NCI-H2196 (cell line): ENCODE results near the gene FMN2.
A peak's percentile ranks its signal among the peaks of the same experiment; 100 is the strongest.

Experiments used
- DNase-seq: peaks from one replicate; lab custom pipeline; 2025; ENCODE audit not compliant: unreplicated experiment; lab: John Stamatoyannopoulos, UW

Gene FMN2

DNA sequence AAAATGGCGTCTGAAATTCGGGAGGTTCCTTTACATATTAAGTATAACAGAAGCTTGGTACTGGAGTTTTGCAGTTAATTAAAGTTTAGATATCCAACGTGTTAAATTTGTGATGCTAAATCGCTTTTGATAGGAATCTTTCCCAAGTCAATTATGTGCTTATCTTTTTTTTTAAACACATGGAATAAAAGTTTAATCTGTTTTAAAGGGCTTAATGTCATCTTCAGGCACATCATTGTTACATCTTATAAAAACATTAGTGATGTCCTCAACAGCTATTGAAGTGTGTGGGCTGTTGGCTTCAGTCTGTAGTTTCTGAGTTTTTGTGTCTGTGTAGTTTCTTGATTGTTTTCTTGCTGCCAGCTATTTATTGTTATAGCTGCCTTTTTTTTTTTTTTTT, 5.3 kb downstream of the FMN2 start:
- DNase-seq, result no peak

DNA sequence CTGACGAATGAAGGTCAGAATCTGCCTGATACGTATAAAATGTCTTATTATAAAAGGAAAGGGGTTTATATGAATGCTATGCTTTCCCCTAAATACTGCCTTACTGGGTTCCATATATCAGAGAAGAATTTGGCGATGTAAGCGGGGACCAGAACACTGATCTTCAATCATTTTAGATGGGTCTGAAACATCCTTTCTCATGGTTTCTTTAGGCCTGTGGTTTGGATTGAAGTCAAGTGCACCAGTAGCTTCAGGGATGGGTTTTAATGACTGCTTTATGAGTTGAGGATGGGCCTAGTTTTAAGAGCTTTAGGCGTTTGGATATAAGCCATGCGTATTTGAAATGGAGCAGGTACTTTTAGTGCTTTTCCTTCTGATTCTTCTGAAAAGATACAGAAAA, 6.9 kb downstream of the FMN2 start:
- DNase-seq, result no peak

DNA sequence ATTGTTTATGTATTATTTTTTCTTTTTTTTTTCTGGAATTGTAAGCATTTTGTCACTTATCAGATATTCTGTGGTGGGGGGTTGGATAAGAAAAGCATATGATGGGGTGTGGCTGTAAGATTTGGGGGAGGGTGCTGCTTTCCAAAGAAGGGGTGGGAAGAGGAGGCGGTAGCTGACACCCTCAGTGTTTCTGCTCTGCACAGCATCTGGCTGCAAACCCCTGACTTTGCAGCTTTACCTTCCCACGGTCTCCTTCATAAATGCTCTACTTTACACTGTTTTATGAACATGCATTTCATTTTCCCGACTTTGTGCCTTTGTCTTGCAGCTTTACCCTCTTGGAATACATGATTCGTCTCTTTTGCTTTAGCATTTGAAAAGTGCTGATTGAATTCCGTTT, 7.6 kb downstream of the FMN2 start:
- DNase-seq, result no peak

DNA sequence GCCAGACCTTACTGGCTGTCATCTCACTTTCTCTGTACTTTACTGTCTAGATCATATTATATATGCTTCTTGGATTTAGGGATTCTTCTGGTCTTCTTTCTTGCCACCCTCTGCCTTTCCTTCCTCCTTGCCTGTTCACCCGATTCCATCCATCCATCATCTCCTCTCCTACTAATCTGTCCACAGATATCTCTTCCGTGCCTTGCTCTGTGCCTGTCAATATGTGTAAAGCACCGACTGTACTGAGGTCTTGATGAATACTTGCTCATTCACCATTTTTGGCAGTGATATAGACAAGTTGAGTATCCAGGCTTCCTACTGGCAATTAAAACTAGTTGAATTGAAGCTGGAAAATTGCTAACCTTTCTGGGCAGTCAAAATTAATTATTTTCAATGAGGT, 8.1 kb downstream of the FMN2 start:
- DNase-seq, result no peak

DNA sequence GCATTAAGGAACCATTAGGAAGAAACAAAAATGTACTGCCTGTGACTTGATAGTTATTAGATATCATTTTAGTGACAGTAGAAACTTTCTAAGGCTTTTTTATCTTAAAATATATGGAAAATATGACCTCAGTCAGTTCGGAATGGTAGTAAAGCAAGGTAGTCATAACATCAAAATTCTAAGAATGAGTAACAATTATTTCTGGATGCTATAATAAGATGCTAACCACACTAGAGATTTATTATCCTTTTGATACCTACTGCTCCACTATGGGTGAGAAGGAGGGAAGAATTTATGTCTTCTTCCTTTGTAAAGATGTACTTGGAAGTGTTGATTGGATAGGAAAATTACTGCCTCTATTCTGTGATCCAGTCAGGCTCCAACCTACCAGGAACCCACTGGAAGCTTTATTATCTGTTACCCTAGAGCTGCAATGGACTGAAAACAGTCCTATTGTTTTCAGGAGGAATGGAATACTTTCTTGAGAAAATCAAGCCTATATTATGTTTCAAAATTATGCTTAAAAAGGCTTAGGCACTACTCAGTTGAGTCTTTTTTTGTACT, 8.8 kb downstream of the FMN2 start:
- no peak for DNase-seq

DNA sequence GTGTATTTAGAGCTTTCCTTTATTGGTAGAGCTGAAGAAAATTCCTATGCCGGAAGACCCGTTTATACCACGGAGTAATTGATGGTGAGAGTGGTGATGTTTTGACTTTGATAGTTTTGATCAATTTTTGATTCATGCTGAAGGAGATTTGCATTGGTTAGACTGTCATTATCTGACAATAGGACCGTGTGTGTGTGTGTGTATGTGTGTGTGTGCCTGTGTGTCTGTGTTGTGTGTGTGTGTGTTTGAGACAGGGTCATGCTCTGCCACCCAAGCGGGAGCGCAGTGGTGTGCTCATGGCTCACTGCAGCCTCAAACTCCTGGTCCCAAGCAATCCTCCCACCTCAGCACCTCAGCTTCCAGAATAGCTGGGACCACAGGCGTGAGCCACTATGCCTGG, 9.6 kb downstream of the FMN2 start:
- DNase-seq, result no peak

DNA sequence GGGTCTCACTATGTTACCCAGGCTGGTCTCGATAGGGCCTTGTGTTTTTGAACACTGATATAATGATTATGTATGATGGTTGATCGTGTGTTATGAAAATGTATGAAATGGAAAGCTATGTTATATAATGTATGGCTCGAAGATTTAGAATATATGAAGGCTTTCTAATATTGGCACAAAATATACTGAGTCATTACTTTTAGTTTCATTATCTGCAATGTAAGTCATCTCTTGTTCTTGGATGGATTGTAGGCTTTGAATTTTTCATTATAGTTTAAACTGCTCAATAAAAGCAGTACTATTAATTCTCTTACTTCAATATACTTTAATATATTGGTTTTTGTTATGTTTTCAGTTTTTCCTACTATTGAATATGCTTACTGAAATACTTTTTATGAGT, 10.1 kb downstream of the FMN2 start:
- no peak for DNase-seq

DNA sequence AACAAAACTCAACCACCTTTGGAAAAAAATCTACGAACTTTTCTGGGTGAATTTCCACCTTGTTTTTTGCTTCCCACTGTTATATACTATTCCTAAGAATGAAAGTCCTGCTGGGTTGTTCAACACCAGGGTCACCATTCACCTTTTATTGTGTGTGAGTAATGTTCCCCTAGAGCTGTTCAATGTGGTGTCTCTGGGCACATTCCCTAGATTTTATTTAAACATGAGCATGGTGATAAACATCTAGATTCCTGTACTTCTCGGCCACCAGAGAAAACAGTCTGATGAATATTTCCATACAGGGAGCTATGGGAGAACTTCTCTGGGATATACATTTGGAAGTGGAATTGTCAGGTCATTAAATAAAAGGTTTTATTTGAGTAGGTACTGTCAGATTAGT, 13.0 kb downstream of the FMN2 start:
- DNase-seq, result no peak

DNA sequence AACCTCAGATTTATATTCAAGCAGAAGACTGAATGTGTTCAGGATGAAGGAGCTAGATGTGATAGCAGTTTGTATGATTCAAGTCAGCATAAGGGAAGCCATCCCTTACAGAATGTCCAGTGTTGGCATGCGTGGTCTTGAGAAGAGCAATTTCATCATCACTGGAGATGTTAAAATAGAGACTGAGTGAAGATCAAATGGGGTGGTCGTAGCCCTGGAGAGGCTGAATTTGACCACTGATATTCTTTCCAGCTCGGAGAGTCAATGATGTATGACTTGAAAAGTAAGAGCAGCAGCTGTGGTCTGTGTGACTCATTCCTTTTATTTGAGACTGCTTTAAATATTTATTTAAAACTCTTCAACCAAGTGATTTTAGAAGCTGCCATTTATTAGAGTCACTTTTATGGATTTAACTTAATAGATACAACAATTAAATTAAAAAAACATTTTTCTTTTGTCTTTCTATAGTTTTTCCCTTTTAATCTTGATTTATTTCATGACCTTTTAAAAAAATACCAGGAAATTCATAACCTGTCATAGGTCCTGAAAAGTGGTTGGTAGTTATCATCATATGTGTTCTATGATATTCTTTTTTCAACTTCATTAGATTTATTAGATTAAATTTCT, 15.5 kb downstream of the FMN2 start:
- DNase-seq, result no peak

DNA sequence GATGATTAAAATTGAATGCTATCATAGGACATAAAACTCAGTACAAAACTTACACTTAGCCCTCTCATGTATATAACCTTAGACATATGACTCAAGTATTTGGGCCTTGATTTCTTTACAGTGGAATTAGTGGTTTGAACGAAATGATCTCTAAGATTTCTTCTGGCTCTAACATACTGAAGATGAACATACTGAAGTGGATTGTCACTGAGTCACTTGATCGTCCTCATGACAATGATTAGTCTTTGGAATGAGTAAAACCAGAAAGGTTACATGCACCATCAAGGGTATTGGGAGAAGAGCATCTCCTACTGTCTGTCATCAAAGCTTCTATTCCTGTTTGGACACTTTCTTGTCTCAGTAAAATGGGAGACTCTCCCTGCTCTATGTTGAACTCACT, 17.4 kb downstream of the FMN2 start:
- no peak for DNase-seq

DNA sequence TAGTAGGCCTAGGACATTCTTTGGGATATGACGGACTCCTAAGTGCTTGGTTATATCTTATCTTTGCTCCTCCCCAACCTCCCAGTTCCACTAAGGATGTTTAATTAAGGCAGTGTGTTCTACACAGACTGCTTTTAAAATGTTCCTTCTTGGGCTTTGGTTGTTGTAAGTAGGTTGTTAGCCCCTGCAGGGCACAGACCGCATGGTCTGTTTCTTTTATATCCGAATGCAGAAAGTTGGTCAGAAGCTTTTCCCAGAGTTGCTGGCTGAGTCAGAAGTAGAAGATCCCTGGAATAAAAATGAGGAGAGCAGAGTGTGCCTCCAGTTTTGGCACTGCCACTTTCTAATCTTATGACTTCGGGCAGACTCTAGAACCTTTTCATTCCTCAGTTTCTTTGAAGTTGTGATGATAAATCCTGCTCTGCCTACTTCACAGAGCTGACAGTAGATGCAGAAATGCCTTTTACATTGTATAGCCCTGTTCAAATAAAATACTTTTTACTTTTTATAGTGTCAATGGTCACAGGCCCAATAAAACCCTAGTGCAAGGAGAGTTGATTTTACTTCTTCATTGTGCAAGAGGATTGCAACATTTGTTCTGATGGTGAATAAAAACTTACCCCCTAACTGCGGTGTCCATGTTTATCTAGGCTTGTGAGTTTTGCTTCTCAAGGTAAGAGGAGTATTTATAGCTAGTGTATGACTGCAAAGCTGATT, 18.4 kb downstream of the FMN2 start:
- no peak for DNase-seq

DNA sequence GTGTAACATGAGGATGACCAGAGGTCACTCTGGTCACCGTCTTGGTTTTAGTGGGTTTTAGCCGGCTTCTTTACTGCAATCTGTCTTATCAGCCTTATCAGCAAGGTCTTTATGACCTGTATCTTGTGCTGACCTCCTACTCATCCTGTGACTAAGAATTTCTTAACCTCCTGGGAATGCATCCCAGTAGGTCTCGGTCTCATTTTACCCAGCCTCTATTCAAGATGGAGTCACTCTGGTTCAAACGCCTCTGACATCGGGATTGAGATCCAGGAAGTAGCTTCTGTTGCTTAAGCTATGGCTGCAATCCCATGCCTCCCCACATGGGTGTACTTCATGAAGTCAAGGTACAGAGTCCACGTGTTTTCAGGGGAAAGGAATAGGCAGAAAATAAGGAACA, 19.9 kb downstream of the FMN2 start:
- DNase-seq, result no peak

DNA sequence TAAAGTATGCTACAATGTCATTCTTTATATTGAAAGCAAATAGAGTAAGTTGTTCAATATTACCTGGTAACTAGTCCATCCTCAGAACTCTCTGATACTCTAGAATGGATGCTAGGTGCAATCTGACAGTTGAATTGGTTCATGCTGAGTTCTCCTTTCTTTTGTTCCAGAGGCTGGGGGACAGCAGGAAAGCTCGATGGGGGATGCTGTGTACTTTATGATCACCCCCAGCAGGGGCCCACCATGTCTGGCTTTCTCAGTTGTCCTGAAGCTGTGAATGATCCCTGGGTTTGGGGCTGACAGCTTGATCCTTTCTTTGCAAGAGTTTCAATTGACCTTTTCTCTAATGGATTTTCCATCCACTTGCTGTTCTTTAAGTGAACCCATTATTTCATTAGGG, 22.5 kb downstream of the FMN2 start:
- DNase-seq, result no peak

DNA sequence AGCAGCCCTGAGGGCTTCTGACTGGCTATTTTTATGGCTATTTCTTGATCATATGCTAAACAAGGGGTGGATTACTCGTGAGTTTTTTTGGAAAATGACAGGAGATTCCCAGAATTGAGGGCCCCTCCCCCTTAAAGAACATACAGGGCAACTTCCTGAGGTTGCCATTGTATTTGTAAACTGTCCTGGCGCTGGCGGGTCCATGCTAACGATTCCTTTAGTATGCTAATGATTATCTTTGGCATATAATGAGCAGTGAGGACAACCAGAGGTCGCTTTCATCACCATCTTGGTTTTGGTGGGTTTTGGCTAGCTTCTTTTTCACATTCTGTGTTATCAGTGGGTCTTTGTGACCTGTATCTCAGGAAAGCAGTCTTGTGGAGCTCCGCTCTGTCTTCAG, 24.1 kb downstream of the FMN2 start:
- no peak for DNase-seq

DNA sequence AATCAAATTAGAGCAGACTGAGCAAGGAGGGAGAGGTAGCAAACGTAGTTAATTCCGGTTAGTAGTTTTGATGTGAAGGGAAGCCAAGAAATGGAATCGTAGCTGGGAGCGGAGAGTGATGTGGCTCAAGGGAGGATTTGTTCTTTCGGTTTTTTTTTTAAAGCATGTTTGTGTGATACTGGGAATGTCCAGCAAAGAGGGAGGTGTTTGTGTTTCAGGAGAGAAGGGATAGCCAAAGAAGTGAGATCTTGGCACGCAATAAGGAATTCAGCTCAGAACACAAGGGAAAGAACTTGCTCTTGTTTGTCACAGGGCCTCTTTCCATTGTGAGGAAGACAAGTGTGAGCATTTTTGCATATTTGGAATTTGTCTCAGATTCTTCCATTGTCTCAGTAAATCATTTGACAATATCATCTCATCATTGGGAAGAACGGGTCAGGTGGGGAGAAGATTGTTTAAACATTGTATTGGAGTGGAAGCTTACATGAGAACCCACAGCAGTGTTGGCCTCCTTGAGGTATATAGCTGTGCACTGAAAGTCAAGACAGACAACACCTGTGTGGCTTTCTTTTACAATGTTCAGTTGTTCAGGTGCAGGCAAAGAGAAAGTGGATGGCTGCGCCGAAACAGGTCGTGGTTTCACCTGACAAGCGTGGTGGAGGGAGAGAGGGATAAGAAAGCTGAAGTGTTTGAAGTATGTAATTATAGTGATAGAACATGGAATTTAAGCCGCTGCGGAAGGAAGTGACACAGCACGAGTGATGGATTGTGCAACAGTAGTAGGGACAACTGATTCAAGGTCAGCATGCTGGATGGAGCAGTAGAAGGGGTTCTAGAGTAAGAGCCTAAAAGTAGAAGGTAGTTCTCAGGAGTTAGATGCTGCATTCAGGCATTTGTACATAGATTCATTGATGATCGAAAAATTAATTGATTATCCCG, 25.4 kb downstream of the FMN2 start:
- no peak for DNase-seq

DNA sequence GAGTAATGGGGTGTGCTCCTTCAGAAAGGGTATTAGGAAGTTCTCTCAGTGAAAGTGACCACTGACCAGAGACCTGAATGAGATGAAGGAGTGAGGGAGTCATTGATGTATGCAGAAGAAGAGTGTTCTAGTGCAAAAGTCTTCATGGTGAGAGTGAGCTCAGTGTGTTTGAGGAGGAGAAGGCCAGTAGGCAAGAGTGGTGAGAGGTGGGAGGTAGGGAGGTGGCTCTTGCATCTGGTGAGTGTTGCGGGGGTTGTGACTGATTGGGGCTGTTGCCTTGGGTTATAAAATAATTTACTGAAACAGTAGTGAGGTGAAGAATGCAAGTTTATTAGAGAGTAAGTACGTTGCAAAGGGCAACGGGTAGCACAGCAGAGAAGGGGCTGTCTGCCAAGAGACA, 26.2 kb downstream of the FMN2 start:
- DNase-seq, result no peak

DNA sequence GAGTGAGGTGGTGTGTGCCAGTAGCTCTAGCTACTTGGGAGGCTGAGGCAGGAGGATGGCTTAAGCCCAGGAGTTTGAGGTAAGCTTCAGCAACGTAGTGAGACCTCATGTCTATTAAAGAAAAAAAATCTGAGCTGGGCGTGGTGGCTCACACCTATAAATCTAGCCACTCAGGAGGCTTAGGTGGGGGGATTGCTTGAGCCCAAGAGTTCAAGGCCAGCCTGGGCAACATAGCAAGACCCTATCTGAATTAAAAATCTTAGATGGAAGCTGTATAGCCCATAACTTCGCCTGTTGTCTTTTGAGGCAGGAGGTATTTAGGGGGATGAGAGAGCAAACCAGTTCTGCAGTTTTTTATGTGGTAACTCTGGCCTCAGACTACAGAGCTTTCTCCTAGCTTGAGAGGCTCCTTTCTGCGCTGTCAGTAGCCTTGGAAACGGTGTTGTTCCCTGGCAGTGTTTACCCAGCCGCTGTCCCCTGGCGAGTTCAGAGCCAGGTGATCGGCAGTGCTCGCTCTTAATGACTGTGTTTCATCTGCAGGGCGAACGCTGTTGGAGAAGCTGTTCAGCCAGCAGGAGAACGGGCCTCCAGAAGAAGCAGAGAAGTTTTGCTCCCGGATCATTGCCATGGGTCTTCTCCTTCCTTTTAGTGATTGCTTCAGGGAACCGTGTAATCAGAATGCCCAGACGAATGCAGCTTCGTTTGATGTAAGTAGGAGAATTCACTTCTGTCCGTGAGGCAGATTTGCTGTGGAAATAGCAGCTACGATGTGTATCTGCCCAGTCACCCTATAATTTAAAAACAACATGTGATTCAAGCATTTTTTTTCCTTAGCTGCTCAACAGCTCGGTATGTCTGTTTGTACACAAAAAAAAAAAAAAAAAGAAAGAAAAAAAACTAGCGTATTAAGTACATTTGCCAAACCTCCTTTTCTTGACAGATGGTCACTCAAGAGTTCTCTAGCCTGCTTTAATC, 31.2 kb downstream of the FMN2 start:
- peak; percentile 2 for DNase-seq

DNA sequence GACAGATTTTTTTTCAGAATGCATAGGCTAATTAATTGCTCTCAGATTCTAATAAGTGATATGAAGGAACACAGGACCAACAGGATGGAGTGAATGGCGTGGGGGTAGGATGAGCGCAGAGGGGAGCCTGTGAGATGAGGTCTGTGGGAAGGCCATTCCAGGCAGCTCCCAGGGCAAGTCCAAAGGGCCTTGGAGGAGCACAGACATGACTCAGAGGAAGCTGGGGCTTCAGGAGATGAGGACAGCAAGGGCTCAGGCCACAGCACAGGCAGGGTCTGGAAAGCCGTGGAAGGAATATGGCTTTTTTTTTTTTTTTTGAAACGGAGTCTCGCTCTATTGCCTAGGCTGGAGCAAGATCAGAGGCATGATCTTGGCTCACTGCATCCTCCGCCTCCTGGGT, 35.1 kb downstream of the FMN2 start:
- DNase-seq, result no peak

DNA sequence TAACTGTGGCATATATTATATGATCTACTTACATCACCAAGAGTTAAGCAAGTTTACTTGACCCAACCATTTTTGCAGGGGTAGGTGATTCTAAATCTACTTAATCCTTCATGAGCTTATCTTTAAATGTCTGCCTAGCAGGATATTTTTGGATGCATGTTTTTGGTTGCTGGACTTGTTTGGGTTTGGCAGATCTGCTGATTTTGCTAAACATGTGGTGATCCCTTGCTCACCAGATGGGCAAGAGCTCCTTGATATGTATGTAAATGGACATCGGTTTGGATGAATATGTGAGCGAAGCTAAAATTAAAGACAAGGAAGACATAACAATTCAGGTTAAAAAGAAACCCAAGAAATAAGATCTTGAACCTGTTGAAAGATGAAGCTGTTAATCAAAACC, 36.7 kb downstream of the FMN2 start:
- no peak for DNase-seq

DNA sequence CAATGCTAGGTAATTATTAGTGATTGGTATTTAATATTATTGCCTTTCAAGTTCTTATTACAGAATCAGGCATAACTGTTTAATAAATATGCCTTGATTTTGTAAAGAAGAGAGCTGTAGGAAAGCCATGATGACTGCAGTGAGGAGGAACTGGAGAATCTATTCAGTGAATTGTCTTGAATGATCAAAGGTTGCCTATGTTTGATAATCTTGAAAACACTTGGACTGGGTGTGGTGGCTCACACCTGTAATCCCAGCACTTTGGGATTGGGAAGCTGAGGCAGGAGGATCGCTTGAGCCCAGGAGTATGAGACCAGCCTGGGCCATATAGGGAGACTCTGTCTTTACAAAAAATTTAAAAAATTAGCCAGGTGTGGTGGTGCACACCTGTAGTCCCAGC, 42.4 kb downstream of the FMN2 start:
- DNase-seq, result no peak

DNA sequence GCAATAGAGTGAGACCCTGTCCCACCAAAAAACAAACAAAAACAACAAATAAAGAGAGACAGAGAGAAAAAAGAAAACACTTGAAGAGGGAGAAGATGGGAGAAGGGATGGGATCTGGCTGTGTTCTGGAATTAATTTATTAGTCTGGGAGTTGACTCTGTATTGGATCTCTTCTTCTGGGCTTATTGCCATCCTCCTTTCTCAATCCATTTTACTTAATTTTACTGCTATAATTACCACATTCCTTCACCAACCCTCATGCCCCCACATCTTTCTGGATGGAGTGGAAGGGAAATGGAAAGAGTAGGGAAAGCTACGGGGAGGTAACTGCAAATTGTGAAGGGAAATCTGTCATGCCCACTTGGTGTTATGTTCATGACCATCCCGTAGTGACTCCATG, 42.9 kb downstream of the FMN2 start:
- no peak for DNase-seq
